GM12864 (cell line): ENCODE measurements around the gene GPR15.

Experiments used
- DNase-seq: peaks from one replicate; pipeline ENCODE4 v3.0.0-alpha.2; 2011; ENCODE audit warnings: low read depth
- H3K4me3 ChIP-seq: 2 replicates; pipeline ENCODE4 v1.5.1; 2011; ENCODE audit warnings: mild to moderate bottlenecking, low read depth, low read length, control low read depth
- CTCF ChIP-seq: IDR thresholded peaks from 2 replicates; pipeline ENCODE4 v1.5.1; 2011; ENCODE audit warnings: low read depth, mild to moderate bottlenecking, moderate library complexity, low read length, control low read depth, inconsistent platforms; ENCODE audit errors: missing control alignments

GPR15 gene

GRCh38 chr3:98561727-98562521, 30.1 kb downstream of the GPR15 start:
- TF ChIP-seq CTCF = no peak
- peak overlapping the region; percentile 54 for H3K4me3 ChIP-seq
- no peak for DNase-seq

GRCh38 chr3:98563661-98564281, 32.0 kb downstream of the GPR15 start:
- no peak for TF ChIP-seq CTCF
- H3K4me3 ChIP-seq = no peak overlapping the region; the same call in 1 of the 2 replicates
- no peak for DNase-seq

GRCh38 chr3:98564282-98565005, 32.7 kb downstream of the GPR15 start:
- no peak for TF ChIP-seq CTCF
- DNase-seq = no peak
- no peak overlapping the region; the same call in 1 of the 2 replicates for H3K4me3 ChIP-seq

- no peak for TF ChIP-seq CTCF
- DNase-seq = no peak
- no peak overlapping the region; the same call in 1 of the 2 replicates for H3K4me3 ChIP-seq
Observed at GRCh38 chr3:98565237-98565643, 33.5 kb downstream of the GPR15 start.

GRCh38 chr3:98565843-98566242, 34.1 kb downstream of the GPR15 start:
- TF ChIP-seq CTCF = no peak
- no peak overlapping the region for H3K4me3 ChIP-seq

GRCh38 chr3:98567666-98568270, 36.0 kb downstream of the GPR15 start:
- no peak for DNase-seq
- no peak for TF ChIP-seq CTCF
- H3K4me3 ChIP-seq = no peak overlapping the region

More at GRCh38 chr3:98565843-98566242, 34.1 kb downstream of the GPR15 start:
- no peak for DNase-seq
